HepG2 (cell line): ENCODE measurements around the gene TXNDC12. TPM values are rescaled to one million over a fixed set of nuclear protein-coding genes. Genes with fewer than 3 reads are reported as not detected.

ENCODE experiments used
- ATF7-NPFF ChIP-seq: sonication (generic); formaldehyde crosslinking; IDR thresholded peaks from 2 replicates; pipeline ENCODE4 v1.8.1; 2023; ENCODE audit warnings: mild to moderate bottlenecking, low read depth, missing genetic modification reagents, moderate library complexity
- CC2D1A ChIP-seq: sonication (generic); formaldehyde crosslinking; IDR thresholded peaks from 2 replicates; pipeline ENCODE4 v1.8.1; 2023; ENCODE audit warnings: mild to moderate bottlenecking, missing genetic modification reagents
- CENPT ChIP-seq: sonication (generic); formaldehyde crosslinking; IDR thresholded peaks from 2 replicates; pipeline ENCODE4 v1.8.0; 2022; ENCODE audit warnings: low read depth, mild to moderate bottlenecking, moderate library complexity, missing genetic modification reagents
- HOXA3 ChIP-seq: sonication (generic); formaldehyde crosslinking; IDR thresholded peaks from 2 replicates; pipeline ENCODE4 v1.5.0; 2020; ENCODE audit warnings: missing genetic modification reagents
- JARID2 ChIP-seq: sonication (generic); formaldehyde crosslinking; IDR thresholded peaks from 2 replicates; pipeline ENCODE4 v1.8.1; 2023; ENCODE audit warnings: missing genetic modification reagents, inconsistent platforms; ENCODE audit not compliant: insufficient replicate concordance
- KDM3A ChIP-seq: IDR thresholded peaks from 2 replicates; pipeline ENCODE4 v1.6.1; 2018; ENCODE audit warnings: low read depth, missing compliant biosample characterization
- KLF11 ChIP-seq: IDR thresholded peaks from 2 replicates; pipeline ENCODE4 v1.6.1; 2016; ENCODE audit warnings: missing compliant biosample characterization
- PHB2 ChIP-seq: fragments of 450-650 bp; IDR thresholded peaks from 2 replicates; pipeline ENCODE4 v1.6.1; 2018; ENCODE audit not compliant: partially characterized antibody
- PHF20 ChIP-seq: sonication (generic); formaldehyde crosslinking; IDR thresholded peaks from 2 replicates; pipeline ENCODE4 v1.5.0; 2020; ENCODE audit warnings: mild to moderate bottlenecking, missing genetic modification reagents
- SALL1 ChIP-seq: sonication (generic); formaldehyde crosslinking; IDR thresholded peaks from 2 replicates; pipeline ENCODE4 v1.8.0; 2022; ENCODE audit warnings: mild to moderate bottlenecking, missing genetic modification reagents
- TBX2 ChIP-seq: sonication (generic); formaldehyde crosslinking; IDR thresholded peaks from 2 replicates; pipeline ENCODE4 v1.5.0; 2020; ENCODE audit warnings: missing genetic modification reagents, mild to moderate bottlenecking, borderline replicate concordance
- ZNF136 ChIP-seq: sonication (generic); formaldehyde crosslinking; IDR thresholded peaks from 2 replicates; pipeline ENCODE4 v1.8.1; 2022; ENCODE audit warnings: low read depth, mild to moderate bottlenecking, moderate library complexity, missing genetic modification reagents
- ZNF724P ChIP-seq: sonication (generic); formaldehyde crosslinking; IDR thresholded peaks from 2 replicates; pipeline ENCODE4 v1.8.0; 2022; ENCODE audit warnings: missing genetic modification reagents, borderline replicate concordance
- ZNF883 ChIP-seq: sonication (generic); formaldehyde crosslinking; IDR thresholded peaks from 2 replicates; pipeline ENCODE4 v1.5.1; 2020; ENCODE audit warnings: mild to moderate bottlenecking, missing genetic modification reagents; ENCODE audit errors: not compliant biosample characterization
- polyA plus RNA-seq, 8 experiments: library from polyadenylated mRNA; depleted of rRNA in 3 of 8; stranded (reverse) in 7 of 8; unstranded in 1 of 8; fragments of >200 nt; fragmentation: Illumina TruSeq in 4 of 8; extraction: Trizol in 4 of 8; gene quantifications; 2 replicates each; pipeline versions ENCODE4 v1.2.1 to v1.2.3, GENCODE V29; 2011 to 2016; ENCODE audit warnings: low read depth in 4 of 8, missing spikeins in 1 of 8, mixed read lengths in 1 of 8; ENCODE audit not compliant: insufficient read depth in 1 of 8
- total RNA-seq, 5 experiments: library from RNA; depleted of rRNA; stranded (reverse); fragments of >200 nt; fragmentation: Illumina TruSeq; extraction: Trizol; gene quantifications; 2 replicates each; pipeline ENCODE4 v1.2.3, GENCODE V29; 2016; ENCODE audit warnings: low read depth in 1 of 5
- TF ChIP-seq, protein P1 (sequence below): sonication (generic); formaldehyde crosslinking; IDR thresholded peaks from 2 replicates; pipeline ENCODE4 v1.8.1; 2023; ENCODE audit warnings: mild to moderate bottlenecking, moderate library complexity, missing genetic modification reagents
- TF ChIP-seq, protein P2 (sequence below): sonication (generic); formaldehyde crosslinking; conservative IDR thresholded peaks from 2 replicates; pipeline ENCODE4 v1.8.0; 2022; ENCODE audit warnings: mild to moderate bottlenecking, moderate library complexity, missing genetic modification reagents
- TF ChIP-seq, protein P3 (sequence below): sonication (generic); formaldehyde crosslinking; IDR thresholded peaks from 2 replicates; pipeline ENCODE4 v1.5.1; 2020; ENCODE audit warnings: mild to moderate bottlenecking, missing genetic modification reagents
- TF ChIP-seq, protein P4 (sequence below): sonication (generic); formaldehyde crosslinking; IDR thresholded peaks from 2 replicates; pipeline ENCODE4 v1.5.0; 2020; ENCODE audit warnings: missing genetic modification reagents
- TF ChIP-seq, protein P5 (sequence below): sonication (generic); formaldehyde crosslinking; IDR thresholded peaks from 2 replicates; pipeline ENCODE4 v1.9.0; 2021; ENCODE audit warnings: missing genetic modification reagents, mild to moderate bottlenecking, borderline replicate concordance
- TF ChIP-seq, protein P6 (sequence below): sonication (generic); formaldehyde crosslinking; IDR thresholded peaks from 2 replicates; pipeline ENCODE4 v1.8.1; 2023; ENCODE audit warnings: mild to moderate bottlenecking, missing genetic modification reagents

TXNDC12 gene
- total and polyA plus RNA-seq, 2 of the 13 experiments (the other 11 are each of a cell fraction or from before 2014, with no cell fraction given), result 65.6 to 67.2 TPM

DNA sequence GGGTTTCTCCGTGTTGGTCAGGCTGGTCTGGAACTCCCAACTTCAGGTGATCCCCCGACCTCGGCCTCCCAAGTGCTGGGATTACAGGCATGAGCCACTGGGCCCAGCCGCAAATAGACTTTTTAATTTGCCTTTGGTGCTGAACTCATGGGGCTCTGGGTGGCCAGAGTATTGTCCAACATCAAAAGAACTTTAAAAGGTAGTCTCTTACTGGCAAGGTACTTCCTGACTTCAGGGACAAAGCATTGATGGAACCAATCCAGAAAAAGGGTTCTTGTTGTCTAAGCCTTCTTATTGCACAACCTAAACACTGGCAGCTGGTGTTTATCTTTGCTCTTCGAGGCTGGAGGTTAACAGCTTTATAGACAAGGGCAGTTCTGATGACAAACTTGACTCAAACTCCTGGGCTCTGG, 17.6 kb downstream of the TXNDC12 start (continued):
- TF ChIP-seq JARID2 (CRISPR knock-in tag) (no peak), KLF11 (0 out of 2 replicates have a peak, but pooled peaks have one; percentile 80), ZNF136 (CRISPR knock-in tag) (peak; percentile 80; the same call in 1 of the 2 replicates), ZNF724P (CRISPR knock-in tag) (peak; percentile 49; the same call in 1 of the 2 replicates), PHF20 (CRISPR knock-in tag) (no peak; the same call in 1 of the 2 replicates), PHB2 (no peak), CC2D1A (CRISPR knock-in tag) (no peak), CENPT (CRISPR knock-in tag) (no peak), ATF7-NPFF (CRISPR knock-in tag) (no peak), KDM3A (CRISPR knock-in tag) (peak; percentile 64; the same call in 1 of the 2 replicates), SALL1 (CRISPR knock-in tag) (peak; percentile 89), ZNF883 (CRISPR knock-in tag) (no peak), HOXA3 (CRISPR knock-in tag) (peak; percentile 86), TBX2 (CRISPR knock-in tag) (peak; percentile 97)
- TF ChIP-seq, protein P1, sequence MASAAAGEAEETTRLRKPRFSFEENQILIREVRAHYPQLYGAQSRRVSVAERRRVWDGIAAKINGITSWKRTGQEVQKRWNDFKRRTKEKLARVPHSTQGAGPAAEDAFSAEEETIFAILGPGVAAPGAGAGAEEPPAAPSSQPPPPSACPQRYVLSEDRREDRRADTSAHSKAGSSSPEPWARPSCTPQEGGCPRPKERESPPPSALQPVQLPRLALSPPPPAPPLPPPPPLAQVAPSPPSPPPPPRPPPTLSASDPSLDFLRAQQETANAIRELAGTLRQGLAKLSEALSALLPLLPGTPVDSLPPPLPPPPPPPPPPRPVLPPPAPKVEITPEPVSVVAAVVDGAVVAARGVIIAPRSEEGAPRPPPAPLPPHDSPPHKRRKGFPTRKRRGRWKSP, result 0 out of 2 replicates have a peak, but pooled peaks have one; percentile 68
- TF ChIP-seq, protein P2, sequence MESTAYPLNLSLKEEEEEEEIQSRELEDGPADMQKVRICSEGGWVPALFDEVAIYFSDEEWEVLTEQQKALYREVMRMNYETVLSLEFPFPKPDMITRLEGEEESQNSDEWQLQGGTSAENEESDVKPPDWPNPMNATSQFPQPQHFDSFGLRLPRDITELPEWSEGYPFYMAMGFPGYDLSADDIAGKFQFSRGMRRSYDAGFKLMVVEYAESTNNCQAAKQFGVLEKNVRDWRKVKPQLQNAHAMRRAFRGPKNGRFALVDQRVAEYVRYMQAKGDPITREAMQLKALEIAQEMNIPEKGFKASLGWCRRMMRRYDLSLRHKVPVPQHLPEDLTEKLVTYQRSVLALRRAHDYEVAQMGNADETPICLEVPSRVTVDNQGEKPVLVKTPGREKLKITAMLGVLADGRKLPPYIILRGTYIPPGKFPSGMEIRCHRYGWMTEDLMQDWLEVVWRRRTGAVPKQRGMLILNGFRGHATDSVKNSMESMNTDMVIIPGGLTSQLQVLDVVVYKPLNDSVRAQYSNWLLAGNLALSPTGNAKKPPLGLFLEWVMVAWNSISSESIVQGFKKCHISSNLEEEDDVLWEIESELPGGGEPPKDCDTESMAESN (CRISPR knock-in tag), result peak; percentile 80
- TF ChIP-seq, protein P3, sequence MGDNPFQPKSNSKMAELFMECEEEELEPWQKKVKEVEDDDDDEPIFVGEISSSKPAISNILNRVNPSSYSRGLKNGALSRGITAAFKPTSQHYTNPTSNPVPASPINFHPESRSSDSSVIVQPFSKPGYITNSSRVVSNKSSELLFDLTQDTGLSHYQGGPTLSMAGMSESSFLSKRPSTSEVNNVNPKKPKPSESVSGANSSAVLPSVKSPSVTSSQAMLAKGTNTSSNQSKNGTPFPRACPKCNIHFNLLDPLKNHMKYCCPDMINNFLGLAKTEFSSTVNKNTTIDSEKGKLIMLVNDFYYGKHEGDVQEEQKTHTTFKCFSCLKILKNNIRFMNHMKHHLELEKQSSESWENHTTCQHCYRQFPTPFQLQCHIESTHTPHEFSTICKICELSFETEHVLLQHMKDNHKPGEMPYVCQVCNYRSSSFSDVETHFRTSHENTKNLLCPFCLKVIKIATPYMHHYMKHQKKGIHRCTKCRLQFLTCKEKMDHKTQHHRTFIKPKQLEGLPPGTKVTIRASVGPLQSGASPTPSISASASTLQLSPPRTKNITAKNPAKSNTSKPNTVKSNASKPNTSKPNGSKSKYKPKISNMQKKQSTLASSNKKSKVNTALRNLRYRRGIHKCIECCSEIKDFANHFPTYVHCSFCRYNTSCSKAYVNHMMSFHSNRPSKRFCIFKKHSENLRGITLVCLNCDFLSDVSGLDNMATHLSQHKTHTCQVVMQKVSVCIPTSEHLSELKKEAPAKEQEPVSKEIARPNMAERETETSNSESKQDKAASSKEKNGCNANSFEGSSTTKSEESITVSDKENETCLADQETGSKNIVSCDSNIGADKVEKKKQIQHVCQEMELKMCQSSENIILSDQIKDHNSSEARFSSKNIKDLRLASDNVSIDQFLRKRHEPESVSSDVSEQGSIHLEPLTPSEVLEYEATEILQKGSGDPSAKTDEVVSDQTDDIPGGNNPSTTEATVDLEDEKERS (CRISPR knock-in tag), result no peak
- TF ChIP-seq, protein P4, sequence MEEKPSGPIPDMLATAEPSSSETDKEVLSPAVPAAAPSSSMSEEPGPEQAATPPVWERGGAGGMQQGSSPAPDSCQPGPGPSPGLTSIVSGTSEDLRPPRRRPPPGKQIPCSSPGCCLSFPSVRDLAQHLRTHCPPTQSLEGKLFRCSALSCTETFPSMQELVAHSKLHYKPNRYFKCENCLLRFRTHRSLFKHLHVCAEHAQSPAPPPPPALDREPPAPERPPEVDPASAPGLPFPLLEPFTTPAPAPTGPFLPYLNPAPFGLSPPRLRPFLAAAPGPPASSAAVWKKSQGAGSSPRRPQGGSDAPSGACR (CRISPR knock-in tag), result peak; percentile 97
- TF ChIP-seq, protein P5, sequence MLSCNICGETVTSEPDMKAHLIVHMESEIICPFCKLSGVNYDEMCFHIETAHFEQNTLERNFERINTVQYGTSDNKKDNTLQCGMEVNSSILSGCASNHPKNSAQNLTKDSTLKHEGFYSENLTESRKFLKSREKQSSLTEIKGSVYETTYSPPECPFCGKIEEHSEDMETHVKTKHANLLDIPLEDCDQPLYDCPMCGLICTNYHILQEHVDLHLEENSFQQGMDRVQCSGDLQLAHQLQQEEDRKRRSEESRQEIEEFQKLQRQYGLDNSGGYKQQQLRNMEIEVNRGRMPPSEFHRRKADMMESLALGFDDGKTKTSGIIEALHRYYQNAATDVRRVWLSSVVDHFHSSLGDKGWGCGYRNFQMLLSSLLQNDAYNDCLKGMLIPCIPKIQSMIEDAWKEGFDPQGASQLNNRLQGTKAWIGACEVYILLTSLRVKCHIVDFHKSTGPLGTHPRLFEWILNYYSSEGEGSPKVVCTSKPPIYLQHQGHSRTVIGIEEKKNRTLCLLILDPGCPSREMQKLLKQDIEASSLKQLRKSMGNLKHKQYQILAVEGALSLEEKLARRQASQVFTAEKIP (CRISPR knock-in tag), result no peak
- TF ChIP-seq, protein P6, sequence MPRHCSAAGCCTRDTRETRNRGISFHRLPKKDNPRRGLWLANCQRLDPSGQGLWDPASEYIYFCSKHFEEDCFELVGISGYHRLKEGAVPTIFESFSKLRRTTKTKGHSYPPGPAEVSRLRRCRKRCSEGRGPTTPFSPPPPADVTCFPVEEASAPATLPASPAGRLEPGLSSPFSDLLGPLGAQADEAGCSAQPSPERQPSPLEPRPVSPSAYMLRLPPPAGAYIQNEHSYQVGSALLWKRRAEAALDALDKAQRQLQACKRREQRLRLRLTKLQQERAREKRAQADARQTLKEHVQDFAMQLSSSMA (CRISPR knock-in tag), result no peak
